Stimulated activated CD8-positive, alpha-beta memory T cell treated with anti-CD3 and anti-CD28 coated beads, Interleukin-12 subunit alpha, Interleukin-12 subunit beta, amount 100 ng/mL, for 1 hour (primary cell): ENCODE results near the gene RAD51D.
"Not testable (repeated sequence)": the region's sequence is repeated elsewhere in the genome, so short reads cannot be mapped to it uniquely, and the experiment has no call there.

Experiments
- DNase-seq: peaks from one replicate; pipeline ENCODE4 v3.0.0-alpha.2; 2020; ENCODE audit warnings: low read depth

RAD51D gene

GRCh38 chr17:35065880-35066279 is 53.8 kb downstream of the RAD51D start:
- DNase-seq = no peak

- no peak for DNase-seq
Measured at GRCh38 chr17:35064516-35065215, 55.0 kb downstream of the RAD51D start.

DNA sequence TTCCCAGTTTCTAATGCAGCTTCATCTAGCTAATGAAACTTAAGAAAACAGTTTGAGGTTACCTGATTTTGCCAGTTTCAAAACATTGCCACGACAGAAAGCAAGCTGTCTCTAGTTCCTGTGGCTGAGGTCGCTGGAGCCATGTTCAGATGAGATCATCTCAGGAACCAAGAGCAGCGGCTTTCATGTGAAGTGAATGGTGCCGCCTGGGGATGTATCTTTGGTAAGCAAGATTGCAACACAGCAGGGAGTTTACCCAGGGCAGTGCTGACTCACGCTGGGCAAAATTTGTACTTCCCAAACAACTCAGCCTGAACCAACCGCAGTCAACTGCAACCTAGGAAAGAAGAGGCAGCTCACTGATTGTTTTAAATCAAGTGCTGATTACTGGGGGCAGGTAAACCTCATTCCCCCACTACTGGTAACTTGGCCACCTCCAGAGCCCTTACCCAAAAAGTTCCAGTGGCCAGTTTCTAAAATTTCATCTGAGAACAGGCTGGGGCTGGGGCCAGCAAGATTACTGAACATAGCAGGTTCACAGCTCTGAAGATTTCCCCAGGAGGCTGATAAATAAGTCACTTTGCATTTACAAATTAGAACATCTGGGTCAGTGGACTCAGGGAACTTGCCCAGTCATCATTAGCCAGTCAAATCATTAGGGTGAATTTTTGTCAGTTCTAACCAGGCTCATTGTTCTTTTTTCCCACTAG is 56.0 kb downstream of the RAD51D start, which contains the start of gene RFFL:
Gene RFFL (minus strand): TSS at position 194 of the 710 bp plus-strand sequence. CDS start 37,154 bp downstream, outside the sequence.
- DNase-seq = peak; percentile 75

- no peak for DNase-seq
Measured at GRCh38 chr17:35062308-35062707, 57.4 kb downstream of the RAD51D start.

GRCh38 chr17:35057332-35057915 is 62.2 kb downstream of the RAD51D start:
- DNase-seq = no peak

GRCh38 chr17:35056013-35056412 is 63.6 kb downstream of the RAD51D start:
- DNase-seq = no peak

GRCh38 chr17:35053204-35053603 is 66.5 kb downstream of the RAD51D start:
- DNase-seq = no peak

- DNase-seq = no peak
Measured at GRCh38 chr17:35052780-35053179, 66.9 kb downstream of the RAD51D start.

- no peak for DNase-seq
Measured at GRCh38 chr17:35052241-35052610, 67.4 kb downstream of the RAD51D start.

DNA sequence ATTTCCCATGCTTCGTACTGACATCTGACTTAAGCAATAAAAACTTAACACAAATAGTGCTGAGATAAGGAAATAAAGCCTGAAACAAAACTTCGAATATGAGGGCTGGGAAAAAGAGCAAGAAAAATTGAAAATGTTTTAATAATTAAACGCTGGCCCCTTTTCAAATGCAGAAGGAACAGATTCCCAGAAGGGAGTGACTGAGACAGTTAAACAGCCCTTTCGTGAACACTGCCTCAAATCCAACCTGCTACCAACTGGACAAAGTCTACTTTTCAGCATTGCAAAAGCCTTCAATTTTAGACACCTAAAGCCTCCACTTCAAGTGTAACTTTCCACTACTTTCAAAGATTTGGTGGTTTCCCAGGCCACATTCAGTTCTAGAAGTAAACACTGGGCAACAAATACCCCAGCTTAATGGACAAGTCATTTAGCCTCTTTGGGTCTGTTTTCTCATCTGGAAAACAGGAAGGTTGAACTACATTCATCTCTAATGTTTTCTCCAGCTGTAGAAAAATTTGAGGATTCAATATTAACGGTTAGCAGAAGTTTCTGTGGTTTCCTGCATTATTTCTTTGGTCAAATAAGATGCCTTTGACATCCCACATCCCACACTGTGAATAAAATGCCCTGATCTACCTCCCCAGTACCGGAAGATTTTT is 68.0 kb downstream of the RAD51D start:
- DNase-seq = no peak

GRCh38 chr17:35051183-35051578 is 68.5 kb downstream of the RAD51D start:
- DNase-seq = no peak

DNA sequence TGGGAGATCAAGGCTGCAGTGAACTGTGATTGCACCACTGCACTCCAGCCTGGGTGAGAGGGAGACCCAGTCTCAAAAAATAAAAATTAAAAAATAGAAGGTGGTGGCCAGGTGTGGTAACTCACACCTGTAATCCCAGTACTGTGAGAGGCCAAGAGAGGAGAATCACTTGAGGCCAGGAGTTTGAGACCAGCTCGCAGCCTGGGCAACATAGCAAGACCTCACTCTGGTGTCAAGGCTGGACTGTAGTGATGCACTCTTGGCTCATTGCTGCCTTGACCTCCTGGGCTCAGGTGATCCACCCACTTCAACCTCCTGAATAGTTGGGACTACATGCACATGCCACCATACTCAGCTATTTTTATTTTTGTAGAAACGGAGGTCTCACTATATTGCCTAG is 69.5 kb downstream of the RAD51D start:
- DNase-seq = no peak

- DNase-seq = no peak
Measured at GRCh38 chr17:35048685-35049379, 70.8 kb downstream of the RAD51D start.

- DNase-seq = peak; percentile 28
Measured at GRCh38 chr17:35046740-35047283, 72.8 kb downstream of the RAD51D start.

GRCh38 chr17:35046245-35046644 is 73.4 kb downstream of the RAD51D start:
- DNase-seq = no peak

DNA sequence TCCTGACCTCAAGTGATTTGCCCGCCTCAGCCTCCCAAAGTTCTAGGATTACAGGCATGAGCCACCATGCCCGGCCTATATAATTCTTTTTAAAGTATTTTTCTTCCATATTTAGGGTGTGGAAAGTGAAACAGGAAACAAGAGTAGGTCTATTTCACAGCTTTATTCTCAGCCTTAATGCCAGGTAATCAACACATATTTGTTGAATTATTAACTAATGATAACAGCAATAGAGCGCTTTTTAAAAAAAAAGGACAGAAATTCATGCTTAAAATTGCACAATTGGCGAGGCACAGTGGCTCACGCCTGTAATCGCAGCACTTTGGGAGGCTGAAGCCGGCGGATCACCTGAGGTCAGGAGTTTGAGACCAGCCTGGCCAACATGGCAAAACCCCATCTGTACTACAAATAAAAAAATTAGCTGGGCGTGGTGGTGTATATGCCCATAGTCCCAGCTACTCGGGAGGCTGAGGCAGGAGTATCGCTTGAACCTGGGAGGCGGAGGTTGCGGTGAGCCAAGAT is 74.1 kb downstream of the RAD51D start:
- not testable (repeated sequence) for DNase-seq

DNA sequence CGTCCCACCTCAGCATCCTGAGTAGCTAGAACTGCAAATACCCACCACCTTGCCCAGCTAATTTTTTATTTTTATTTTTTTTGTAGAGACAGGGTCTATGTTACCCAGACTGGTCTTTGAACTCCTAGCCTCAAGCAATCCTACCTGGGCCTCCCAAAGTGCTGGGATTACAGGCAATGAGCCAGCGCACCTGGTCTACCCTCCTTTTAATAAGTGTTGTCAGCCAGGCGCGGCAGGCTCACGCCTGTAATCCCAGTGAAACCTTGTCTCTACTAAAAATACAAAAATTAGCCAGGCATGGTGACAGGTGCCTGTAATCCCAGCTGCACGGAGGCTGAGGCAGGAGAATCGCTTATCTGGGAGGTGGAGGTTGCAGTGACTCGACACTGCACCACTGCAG is 75.5 kb downstream of the RAD51D start:
- no peak for DNase-seq
